SH-SY5Y (cell line): ENCODE measurements around the gene RGS3.

Source experiments
- GATA2 ChIP-seq: IDR thresholded peaks from 2 replicates; pipeline ENCODE4 v1.6.1; 2011; ENCODE audit warnings: mild to moderate bottlenecking, low read depth, low read length
- GATA3 ChIP-seq: IDR thresholded peaks from 2 replicates; pipeline ENCODE4 v1.6.1; 2011; ENCODE audit warnings: low read depth, mild to moderate bottlenecking, low read length, moderate library complexity

- no peak for TF ChIP-seq GATA2
- TF ChIP-seq GATA3: no peak
Measured at GRCh38 chr9:113530942-113531341, 67.4 kb downstream of the RGS3 start.
